Caco-2 (cell line): ENCODE results near the gene PIP4K2A. TPM values are rescaled to one million over a fixed set of nuclear protein-coding genes. Genes with fewer than 3 reads are reported as not detected.

Experiments used
- BruUV-seq: library from RNA; stranded (reverse); fragments of 400-500 nt; replicated peaks from 2 replicates; lab custom pipeline; 2021; lab: Mats Ljungman, UMichigan
- CTCF ChIA-PET: fragments of 300-600 bp; sonication (Branson Sonifier 250); formaldehyde crosslinking; loops from one replicate; lab custom pipeline; 2022; ENCODE audit warnings: antibody characterized with exemption; lab: Charles Lee
- POLR2A ChIA-PET: fragments of 300-600 bp; sonication (Branson Sonifier 250); formaldehyde crosslinking; loops from one replicate; lab custom pipeline; 2022; ENCODE audit warnings: antibody characterized with exemption; lab: Charles Lee
- DNase-seq, 2 experiments: peaks; one replicate each; pipeline versions ENCODE4 v3.0.0 to v3.0.0-alpha.2; 2020 to 2022
- H3K27me3 ChIP-seq: replicated peaks from 2 replicates; pipeline ENCODE4 v1.6.0; 2011; ENCODE audit warnings: low read length; ENCODE audit not compliant: control insufficient read depth, insufficient read depth
- H3K36me3 ChIP-seq: 2 replicates; pipeline ENCODE4 v1.5.1; 2011; ENCODE audit warnings: low read length; ENCODE audit not compliant: control insufficient read depth, insufficient read depth
- H3K4me1 ChIP-seq: fragments of 250-450 bp; sonication (Bioruptor Pico); 2 replicates; pipeline ENCODE4 v1.5.1; 2020; ENCODE audit warnings: mild to moderate bottlenecking
- H3K4me3 ChIP-seq: 2 replicates; pipeline ENCODE4 v1.5.1; 2011; ENCODE audit warnings: low read depth, mild to moderate bottlenecking, control low read depth, low read length
- H3K9me3 ChIP-seq: fragments of 250-450 bp; sonication (Bioruptor Pico); 2 replicates; pipeline ENCODE4 v1.5.1; 2020; ENCODE audit warnings: mild to moderate bottlenecking, moderate library complexity
- H3K27ac Mint-ChIP-seq: one replicate; pipeline ENCODE4 v1.8.0; 2022; ENCODE audit warnings: mixed read lengths; ENCODE audit not compliant: unreplicated experiment
- H3K27me3 Mint-ChIP-seq: one replicate; pipeline ENCODE4 v1.8.0; 2022; ENCODE audit warnings: mixed read lengths; ENCODE audit not compliant: insufficient read depth, unreplicated experiment
- H3K36me3 Mint-ChIP-seq: one replicate; pipeline ENCODE4 v1.8.0; 2022; ENCODE audit warnings: mild to moderate bottlenecking, mixed read lengths; ENCODE audit not compliant: insufficient read depth, unreplicated experiment
- H3K4me1 Mint-ChIP-seq: one replicate; pipeline ENCODE4 v1.8.0; 2022; ENCODE audit warnings: low read depth, mixed read lengths; ENCODE audit not compliant: unreplicated experiment
- H3K4me3 Mint-ChIP-seq: one replicate; pipeline ENCODE4 v1.8.0; 2022; ENCODE audit warnings: mild to moderate bottlenecking, moderate library complexity, mixed read lengths; ENCODE audit not compliant: unreplicated experiment
- H3K9me3 Mint-ChIP-seq: one replicate; pipeline ENCODE4 v1.8.0; 2022; ENCODE audit warnings: mixed read lengths; ENCODE audit not compliant: unreplicated experiment
- intact Hi-C: fragments of 100-400 bp; cut with micrococcal nuclease; formaldehyde crosslinking; loops from one replicate; pipeline ENCODE4 v1.10.0; 2022; ENCODE audit not compliant: unreplicated experiment
- total RNA-seq: library from RNA; stranded (reverse); gene quantifications from 2 replicates; pipeline ENCODE4 v1.2.3, GENCODE V29; 2022
- TF ChIP-seq, protein P1 (sequence below), 2 experiments: fragments of 200-600 bp in 1 of 2; IDR thresholded peaks; 1 replicate in 1 of 2; 2 replicates in 1 of 2; pipeline versions ENCODE4 v1.5.1 to v1.8.0; 2011 to 2022; ENCODE audit warnings: antibody characterized with exemption in 1 of 2, control low read depth in 1 of 2, inconsistent platforms in 1 of 2, low read depth in 1 of 2, low read length in 1 of 2, mild to moderate bottlenecking in 1 of 2, moderate library complexity in 1 of 2; ENCODE audit not compliant: insufficient read depth in 1 of 2, severe bottlenecking in 1 of 2, unreplicated experiment in 1 of 2

Gene PIP4K2A
- total RNA-seq, 1 experiment from 2014 or later, result 26.9 TPM

DNA sequence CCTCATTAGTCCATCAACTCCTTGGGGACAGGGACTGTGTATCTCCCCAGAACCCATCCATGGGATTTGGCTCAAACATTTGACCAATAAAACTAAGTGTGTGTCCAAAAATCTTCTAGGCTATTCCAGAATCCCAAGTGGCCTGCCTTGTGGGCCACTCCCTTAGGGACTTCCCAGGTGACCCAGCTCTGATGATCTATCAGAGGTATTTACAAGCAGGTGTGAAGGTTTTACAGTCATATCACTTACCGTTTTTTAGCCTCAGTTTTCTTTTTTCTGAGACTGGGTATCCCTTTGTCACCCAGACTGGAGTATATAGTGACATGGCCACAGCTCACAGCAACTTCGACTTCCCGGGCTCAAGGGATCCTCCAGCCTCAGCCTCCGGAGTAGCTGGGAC is 64.4 kb downstream of the PIP4K2A start:
- BruUV-seq, result no TSS peak
- TF ChIP-seq, protein P1, sequence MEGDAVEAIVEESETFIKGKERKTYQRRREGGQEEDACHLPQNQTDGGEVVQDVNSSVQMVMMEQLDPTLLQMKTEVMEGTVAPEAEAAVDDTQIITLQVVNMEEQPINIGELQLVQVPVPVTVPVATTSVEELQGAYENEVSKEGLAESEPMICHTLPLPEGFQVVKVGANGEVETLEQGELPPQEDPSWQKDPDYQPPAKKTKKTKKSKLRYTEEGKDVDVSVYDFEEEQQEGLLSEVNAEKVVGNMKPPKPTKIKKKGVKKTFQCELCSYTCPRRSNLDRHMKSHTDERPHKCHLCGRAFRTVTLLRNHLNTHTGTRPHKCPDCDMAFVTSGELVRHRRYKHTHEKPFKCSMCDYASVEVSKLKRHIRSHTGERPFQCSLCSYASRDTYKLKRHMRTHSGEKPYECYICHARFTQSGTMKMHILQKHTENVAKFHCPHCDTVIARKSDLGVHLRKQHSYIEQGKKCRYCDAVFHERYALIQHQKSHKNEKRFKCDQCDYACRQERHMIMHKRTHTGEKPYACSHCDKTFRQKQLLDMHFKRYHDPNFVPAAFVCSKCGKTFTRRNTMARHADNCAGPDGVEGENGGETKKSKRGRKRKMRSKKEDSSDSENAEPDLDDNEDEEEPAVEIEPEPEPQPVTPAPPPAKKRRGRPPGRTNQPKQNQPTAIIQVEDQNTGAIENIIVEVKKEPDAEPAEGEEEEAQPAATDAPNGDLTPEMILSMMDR (IDR thresholded peaks at IDR 0.05; ENCODE audit: insufficient read depth in 1 of 2, low read depth in 1 of 2, low read length in 1 of 2, severe bottlenecking in 1 of 2, unreplicated experiment in 1 of 2), result no peak
- Histone ChIP-seq H3K4me3 (no peak overlapping the region), H3K27me3 (no peaks in the 10 kb centered on the region), H3K9me3 (no peaks in the 10 kb centered on the region), H3K36me3 (no peaks in the 10 kb centered on the region), H3K4me1 (peaks cover 42% of the 10 kb centered on the region)
- H3K36me3 Mint-ChIP-seq, result peaks cover 5% of the 10 kb centered on the region
- ChIA-PET POLR2A (no interaction called here), CTCF (no interaction called here)
- H3K9me3 Mint-ChIP-seq, result no peaks in the 10 kb centered on the region
- H3K4me1 Mint-ChIP-seq, result peaks cover 24% of the 10 kb centered on the region
- intact Hi-C loops, result no loop called here
- no peak overlapping the region for H3K4me3 Mint-ChIP-seq
- H3K27ac Mint-ChIP-seq, result no peak overlapping the region
- no peak for DNase-seq
- no peaks in the 10 kb centered on the region for H3K27me3 Mint-ChIP-seq

DNA sequence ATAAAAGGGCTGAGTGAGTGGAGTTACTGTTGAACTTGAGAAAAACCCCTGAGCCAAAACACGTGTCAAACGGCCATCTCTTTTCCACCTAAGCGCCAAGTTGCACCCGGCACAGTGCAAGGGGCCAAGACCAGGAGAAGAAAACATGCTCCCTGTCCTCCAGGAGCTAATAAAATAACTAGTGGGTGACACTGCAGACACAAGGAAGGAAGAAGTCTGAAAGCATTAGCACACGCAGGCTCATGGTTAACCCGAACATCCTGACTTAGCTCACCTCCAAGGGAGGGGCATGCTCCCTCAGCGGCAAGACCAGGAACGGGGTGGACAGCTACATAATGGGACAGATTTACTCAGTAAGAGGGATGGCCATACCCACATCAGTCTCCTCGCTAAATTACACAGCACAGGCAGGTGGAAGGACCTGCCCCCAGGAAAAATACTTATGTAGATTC is 65.0 kb downstream of the PIP4K2A start:
- Mint-ChIP-seq H3K4me1 (peaks cover 24% of the 10 kb centered on the region), H3K36me3 (peaks cover 5% of the 10 kb centered on the region), H3K27ac (no peak overlapping the region), H3K9me3 (no peaks in the 10 kb centered on the region), H3K27me3 (no peaks in the 10 kb centered on the region), H3K4me3 (no peak overlapping the region)
- no peak for DNase-seq
- TF ChIP-seq, protein P1 (IDR thresholded peaks at IDR 0.05; ENCODE audit: insufficient read depth in 1 of 2, low read depth in 1 of 2, low read length in 1 of 2, severe bottlenecking in 1 of 2, unreplicated experiment in 1 of 2), result no peak
- CTCF ChIA-PET, result no interaction called here
- no peak overlapping the region for H3K4me3 ChIP-seq
- no TSS peak for BruUV-seq
- no peaks in the 10 kb centered on the region for H3K9me3 ChIP-seq
- intact Hi-C loops, result no loop called here
- H3K27me3 ChIP-seq, result no peaks in the 10 kb centered on the region
- peaks cover 42% of the 10 kb centered on the region for H3K4me1 ChIP-seq
- H3K36me3 ChIP-seq, result no peaks in the 10 kb centered on the region
- POLR2A ChIA-PET, result no interaction called here

DNA sequence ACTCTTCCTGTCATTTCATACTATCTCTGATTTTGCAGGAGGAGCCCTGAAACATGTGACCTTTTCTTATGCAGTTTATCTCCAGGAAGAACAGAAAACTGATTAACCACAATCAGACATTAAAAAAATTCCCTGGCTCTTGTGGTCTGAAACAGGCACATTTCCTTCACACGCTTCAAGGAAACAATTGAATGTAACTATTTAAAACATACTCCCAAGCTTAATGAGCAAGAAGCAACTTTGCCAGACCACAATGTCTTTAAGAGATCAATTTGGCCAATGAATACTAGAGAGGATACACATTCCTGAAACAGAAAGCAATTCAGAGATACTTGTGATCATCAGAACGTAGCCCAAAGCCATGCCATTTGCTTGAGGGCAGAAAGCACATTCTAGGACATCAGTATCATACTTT is 65.8 kb downstream of the PIP4K2A start:
- no peak overlapping the region for H3K27ac Mint-ChIP-seq
- BruUV-seq, result no TSS peak

More for the DNA sequence above, 65.8 kb downstream of the PIP4K2A start:
- Histone ChIP-seq H3K4me1 (peaks cover 42% of the 10 kb centered on the region), H3K36me3 (no peaks in the 10 kb centered on the region), H3K27me3 (no peaks in the 10 kb centered on the region), H3K4me3 (no peak overlapping the region), H3K9me3 (no peaks in the 10 kb centered on the region)
- POLR2A ChIA-PET, result no interaction called here
- no peaks in the 10 kb centered on the region for H3K27me3 Mint-ChIP-seq
- peaks cover 24% of the 10 kb centered on the region for H3K4me1 Mint-ChIP-seq
- CTCF ChIA-PET, result no interaction called here
- intact Hi-C loops, result no loop called here
- DNase-seq, result no peak
- TF ChIP-seq, protein P1 (IDR thresholded peaks at IDR 0.05; ENCODE audit: insufficient read depth in 1 of 2, low read depth in 1 of 2, low read length in 1 of 2, severe bottlenecking in 1 of 2, unreplicated experiment in 1 of 2), result no peak
- no peak overlapping the region for H3K4me3 Mint-ChIP-seq
- H3K9me3 Mint-ChIP-seq, result no peaks in the 10 kb centered on the region
- H3K36me3 Mint-ChIP-seq, result peaks cover 5% of the 10 kb centered on the region
